Urothelium cell line (cell line): ENCODE data around the gene CMKLR1.

Source experiments
- DNase-seq: peaks from one replicate; pipeline ENCODE4 v3.0.0; 2011; ENCODE audit warnings: low spot score, mixed read lengths
- FAIRE-seq: peaks from 2 replicates; lab custom pipeline; 2011; peaks lifted over from hg19 to GRCh38; lab: Jason Lieb, UNC

The CMKLR1 gene

GRCh38 chr12:108302016-108302402, 37.1 kb downstream of the CMKLR1 start:
- FAIRE-seq (no peak), DNase-seq (no peak)

GRCh38 chr12:108301346-108301745, 37.8 kb downstream of the CMKLR1 start:
- FAIRE-seq (no peak), DNase-seq (no peak)

GRCh38 chr12:108299980-108300696, 39.0 kb downstream of the CMKLR1 start:
- FAIRE-seq (no peak), DNase-seq (no peak)

- no peak for DNase-seq
- FAIRE-seq = no peak
These were observed 39.6 kb downstream of the CMKLR1 start for GRCh38 chr12:108299516-108299915.

GRCh38 chr12:108298761-108299275, 40.3 kb downstream of the CMKLR1 start:
- FAIRE-seq (no peak), DNase-seq (no peak)

GRCh38 chr12:108297895-108298760, 41.0 kb downstream of the CMKLR1 start:
- no peak for DNase-seq
- FAIRE-seq = no peak

GRCh38 chr12:108297424-108297823, 41.7 kb downstream of the CMKLR1 start:
- no peak for FAIRE-seq
- DNase-seq = no peak

GRCh38 chr12:108296945-108297344, 42.2 kb downstream of the CMKLR1 start:
- no peak for FAIRE-seq
- DNase-seq = no peak

GRCh38 chr12:108295641-108296040, 43.5 kb downstream of the CMKLR1 start:
- DNase-seq (no peak), FAIRE-seq (no peak)

GRCh38 chr12:108289350-108290161, 49.6 kb downstream of the CMKLR1 start:
- DNase-seq (no peak), FAIRE-seq (no peak)

GRCh38 chr12:108287227-108287626, 51.9 kb downstream of the CMKLR1 start:
- DNase-seq (no peak), FAIRE-seq (no peak)

- FAIRE-seq (no peak), DNase-seq (no peak)
These were observed 54.1 kb downstream of the CMKLR1 start for GRCh38 chr12:108285016-108285415.

GRCh38 chr12:108284163-108284562, 54.9 kb downstream of the CMKLR1 start:
- no peak for FAIRE-seq
- no peak for DNase-seq

GRCh38 chr12:108282676-108283075, 56.4 kb downstream of the CMKLR1 start:
- no peak for FAIRE-seq
- no peak for DNase-seq

GRCh38 chr12:108282160-108282559, 57.0 kb downstream of the CMKLR1 start:
- no peak for FAIRE-seq
- DNase-seq = no peak

- FAIRE-seq = no peak
- no peak for DNase-seq
These were observed 61.5 kb downstream of the CMKLR1 start for GRCh38 chr12:108277613-108278012.

- FAIRE-seq = no peak
- no peak for DNase-seq
These were observed 65.9 kb downstream of the CMKLR1 start for GRCh38 chr12:108273217-108273616.

GRCh38 chr12:108271951-108272872, 66.9 kb downstream of the CMKLR1 start:
- DNase-seq = no peak
- no peak for FAIRE-seq

- FAIRE-seq (no peak), DNase-seq (no peak)
These were observed 68.3 kb downstream of the CMKLR1 start for GRCh38 chr12:108270849-108271143.
